Astrocyte of the hippocampus (primary cell): ENCODE data around the gene SIX4.

ENCODE experiments used
- DNase-seq: peaks from one replicate; pipeline ENCODE4 v3.0.0; 2011; ENCODE audit warnings: low read depth, low spot score

SIX4 gene

DNA sequence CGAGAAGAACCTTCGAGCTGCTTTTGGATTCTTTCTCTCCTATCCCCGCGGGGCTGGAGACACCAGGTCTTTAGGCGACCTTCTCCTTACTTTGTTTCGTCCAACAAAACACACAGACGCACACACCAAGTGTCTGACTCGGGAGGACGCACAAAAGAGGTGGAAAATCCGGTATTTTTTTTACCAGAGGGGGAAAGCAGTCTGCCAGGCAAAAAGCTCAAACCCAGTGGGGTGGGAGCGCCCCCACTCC lies 2.1 kb downstream of the SIX4 start:
- peak; percentile 57 for DNase-seq

DNA sequence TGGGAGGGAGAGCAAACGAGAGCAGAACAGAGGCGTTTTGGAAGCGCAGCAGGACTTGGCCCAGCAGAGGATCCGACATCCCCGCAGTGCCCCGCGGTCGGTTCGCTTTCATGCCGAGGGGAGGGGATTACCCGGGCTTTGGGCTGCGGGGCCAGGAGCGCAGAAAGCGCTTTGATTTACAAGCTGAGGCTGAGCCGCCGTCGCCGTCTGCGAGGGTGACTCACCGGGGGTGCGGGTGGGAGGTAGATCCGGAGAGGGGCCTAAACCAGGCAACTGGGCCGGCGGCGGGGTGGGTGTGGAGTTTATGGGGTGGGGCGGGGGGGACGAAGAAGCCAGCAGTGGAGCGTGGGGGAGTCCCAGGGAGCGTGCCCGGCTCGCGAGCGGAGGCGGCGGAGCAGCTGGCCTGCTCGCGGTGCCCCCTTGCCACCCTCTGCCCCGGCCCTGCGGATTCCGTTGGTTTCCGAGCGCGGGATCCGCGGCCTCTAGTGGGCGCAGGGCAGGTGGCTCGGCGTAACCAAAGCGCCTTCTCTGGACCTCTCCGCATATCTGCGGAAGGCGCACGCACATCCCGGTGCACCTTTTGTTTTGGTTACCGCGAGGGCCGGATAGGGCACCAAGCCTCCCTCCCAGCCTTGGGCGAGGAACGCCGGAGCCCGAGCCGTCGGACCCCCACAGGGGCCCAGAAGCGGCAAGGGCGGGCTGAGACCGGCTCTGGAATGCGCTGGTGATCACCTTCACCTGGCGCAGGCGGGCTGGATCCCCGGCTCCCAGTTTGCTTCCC lies 2.6 kb downstream of the SIX4 start:
- peak; percentile 87 for DNase-seq

DNA sequence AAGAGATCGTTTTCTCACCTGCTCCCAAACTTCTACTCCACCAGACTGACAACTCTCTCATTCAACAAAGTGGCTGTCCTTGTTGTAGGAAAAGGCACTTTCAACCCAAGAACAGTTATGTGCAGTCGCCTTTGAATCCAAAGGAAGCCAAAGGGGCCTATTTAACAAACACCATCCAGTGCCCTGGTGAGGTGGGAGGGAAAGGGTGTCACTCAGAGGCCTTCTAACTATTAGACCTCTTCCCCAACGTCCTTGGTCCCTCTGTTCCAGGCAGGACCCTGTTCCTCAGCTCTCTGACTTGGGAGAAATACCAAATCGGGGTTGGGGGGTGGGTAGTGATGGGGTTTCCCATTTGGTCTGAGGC lies 3.2 kb downstream of the SIX4 start:
- no peak for DNase-seq

GRCh38 chr14:60720391-60720790 lies 3.8 kb downstream of the SIX4 start:
- no peak for DNase-seq

DNA sequence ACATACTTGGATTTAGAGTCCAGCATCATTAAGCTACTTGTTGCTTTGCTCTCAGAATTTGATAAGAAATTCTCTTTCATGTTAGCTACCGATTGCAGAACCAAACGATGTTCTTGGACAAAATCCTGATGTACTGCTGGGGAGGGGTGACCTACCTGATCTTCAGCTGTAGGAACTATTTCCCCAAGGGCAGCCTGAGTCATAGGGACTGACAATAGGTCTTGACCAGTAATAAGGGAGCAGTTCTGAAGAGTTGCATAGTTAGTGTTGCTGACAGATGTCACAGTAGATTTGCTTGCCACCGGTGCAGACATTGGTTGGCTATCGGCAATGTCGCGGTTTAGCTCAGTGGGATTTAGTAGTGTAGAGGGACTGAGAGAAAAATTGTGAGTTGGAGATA lies 10.6 kb downstream of the SIX4 start:
- no peak for DNase-seq

- DNase-seq: no peak
Observed at GRCh38 chr14:60710494-60710893, 13.7 kb downstream of the SIX4 start.

DNA sequence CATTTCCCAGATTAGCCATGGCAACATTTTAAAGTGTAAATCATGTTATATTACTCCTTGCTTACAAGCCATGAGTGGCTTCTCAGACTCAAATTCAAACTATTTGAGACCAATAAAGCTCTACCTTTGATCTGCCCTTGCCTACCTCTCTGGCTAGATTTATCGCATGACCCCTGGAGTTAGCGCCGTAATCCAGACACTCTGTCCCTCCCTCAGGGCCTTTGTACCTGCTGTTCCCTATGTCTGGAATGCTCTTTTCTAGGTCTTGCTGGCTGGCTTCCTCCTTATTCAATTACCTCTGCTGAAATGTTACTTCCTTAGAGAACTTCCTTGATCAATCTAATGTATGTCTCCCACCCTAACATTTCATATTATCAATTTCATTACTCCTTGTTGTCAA lies 16.3 kb downstream of the SIX4 start:
- DNase-seq: no peak

DNA sequence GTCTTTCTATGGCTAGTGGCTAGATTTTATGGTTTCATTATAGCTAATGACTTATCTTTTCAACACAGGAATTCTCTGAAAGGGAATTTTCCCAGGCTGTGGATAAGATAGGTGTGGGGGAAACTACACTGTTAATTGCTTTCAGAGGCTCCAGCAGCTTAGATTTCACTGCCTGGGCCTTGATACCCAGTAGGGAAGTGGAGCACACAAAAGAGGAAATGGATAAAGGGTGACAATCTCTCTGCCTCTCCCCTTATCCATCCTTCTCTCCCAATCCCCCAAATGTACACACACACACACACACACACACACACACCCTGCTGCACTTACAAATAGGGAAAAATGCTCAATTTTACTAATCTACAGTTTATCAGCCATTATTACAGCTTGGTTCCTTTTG lies 19.1 kb downstream of the SIX4 start:
- DNase-seq: no peak

DNA sequence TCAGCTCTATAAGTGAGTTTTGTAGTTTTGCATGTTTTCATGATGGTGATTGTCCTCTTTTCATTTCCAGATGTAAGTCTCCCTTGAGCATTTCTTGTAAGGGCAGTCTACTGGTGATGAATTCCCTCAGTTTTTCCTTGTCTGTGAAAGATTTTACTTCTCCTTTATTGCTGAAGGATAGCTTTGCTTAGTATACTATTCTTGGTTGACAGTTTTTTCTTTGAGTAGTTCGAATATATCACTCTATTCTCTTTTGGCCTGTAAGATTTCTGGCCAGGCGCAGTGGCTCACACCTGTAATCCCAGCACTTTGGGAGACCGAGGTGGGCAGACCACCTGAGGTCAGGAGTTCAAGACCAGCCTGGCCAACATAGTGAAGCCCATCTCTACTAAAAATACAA lies 23.6 kb downstream of the SIX4 start:
- DNase-seq: no peak

DNA sequence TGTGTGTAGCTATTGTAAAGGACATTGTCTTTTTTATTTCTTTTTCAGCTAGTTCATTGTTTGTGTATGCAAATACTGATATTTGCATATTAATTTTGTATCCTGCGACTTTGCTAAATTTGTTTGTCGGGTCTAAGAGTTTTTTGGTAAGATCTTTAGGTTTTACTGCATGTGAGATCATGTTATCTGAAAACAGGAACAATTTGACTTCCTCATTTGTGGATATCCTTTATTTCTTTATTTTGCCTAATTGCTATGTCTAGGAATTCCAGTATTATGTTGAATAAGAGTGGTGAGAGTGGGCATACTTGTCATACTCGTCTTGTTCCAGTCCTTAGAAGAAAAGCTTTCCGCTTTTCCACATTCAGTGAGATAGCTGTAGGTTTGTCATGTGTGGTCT lies 28.8 kb downstream of the SIX4 start:
- no peak for DNase-seq

- DNase-seq: no peak
Observed at GRCh38 chr14:60691383-60692113, 32.6 kb downstream of the SIX4 start.

DNA sequence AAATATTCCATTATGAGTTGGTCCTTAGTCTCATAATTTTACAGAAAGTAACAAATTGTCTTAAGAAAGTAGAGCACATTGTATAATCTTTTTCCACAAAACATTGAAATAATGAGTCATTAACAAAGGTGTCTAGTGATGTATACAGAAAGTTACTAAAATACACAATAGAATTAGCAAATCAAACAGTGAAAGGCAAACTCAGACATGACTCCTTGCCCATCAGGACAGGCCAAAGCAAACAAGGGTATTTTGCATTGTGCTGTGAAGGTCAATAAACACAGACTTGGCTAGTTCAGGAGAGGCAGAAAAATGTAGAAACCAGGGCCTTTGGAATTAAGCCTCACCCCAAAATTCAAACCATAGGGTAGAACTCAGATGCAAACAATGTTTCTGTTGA lies 37.3 kb downstream of the SIX4 start:
- DNase-seq: no peak

DNA sequence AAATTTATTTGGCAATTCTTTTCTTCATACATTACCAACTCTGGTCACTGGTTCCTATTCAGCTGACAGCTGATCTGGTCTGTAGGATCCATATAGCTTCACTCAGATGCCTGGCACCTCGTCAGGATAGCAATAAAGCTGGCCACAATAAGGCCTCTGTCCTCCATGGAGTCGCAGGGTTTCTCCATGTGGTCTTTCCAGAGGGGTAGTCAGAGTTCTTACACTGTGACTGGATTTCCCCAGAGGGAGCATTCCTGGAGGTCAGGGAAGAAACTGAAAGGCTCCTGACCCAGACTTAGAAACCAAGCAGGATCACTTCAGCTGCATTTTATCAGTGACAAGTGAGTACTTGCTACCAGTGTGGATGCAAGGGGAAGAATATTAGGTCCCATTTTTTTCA lies 39.9 kb downstream of the SIX4 start:
- DNase-seq: no peak

GRCh38 chr14:60681271-60681670 lies 42.9 kb downstream of the SIX4 start:
- DNase-seq: no peak

DNA sequence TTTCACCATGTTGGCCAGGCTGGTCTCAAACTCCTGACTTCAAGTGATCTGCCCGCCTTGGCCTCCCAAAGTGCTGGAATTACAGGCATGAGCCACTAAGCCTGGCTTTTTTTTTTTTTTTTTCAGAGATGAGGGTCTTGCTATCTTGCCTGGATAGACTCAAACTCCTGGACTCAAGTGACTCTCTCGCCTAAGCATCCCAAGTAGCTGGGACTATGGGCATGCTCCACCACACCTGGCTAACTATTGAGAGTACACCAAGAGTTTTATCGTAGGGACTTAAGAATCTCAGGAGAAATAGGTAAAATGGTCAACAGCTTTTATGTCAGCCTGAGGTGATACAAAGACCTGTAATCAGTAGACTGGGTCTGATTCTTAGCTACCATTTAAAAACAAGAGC lies 43.6 kb downstream of the SIX4 start:
- no peak for DNase-seq

DNA sequence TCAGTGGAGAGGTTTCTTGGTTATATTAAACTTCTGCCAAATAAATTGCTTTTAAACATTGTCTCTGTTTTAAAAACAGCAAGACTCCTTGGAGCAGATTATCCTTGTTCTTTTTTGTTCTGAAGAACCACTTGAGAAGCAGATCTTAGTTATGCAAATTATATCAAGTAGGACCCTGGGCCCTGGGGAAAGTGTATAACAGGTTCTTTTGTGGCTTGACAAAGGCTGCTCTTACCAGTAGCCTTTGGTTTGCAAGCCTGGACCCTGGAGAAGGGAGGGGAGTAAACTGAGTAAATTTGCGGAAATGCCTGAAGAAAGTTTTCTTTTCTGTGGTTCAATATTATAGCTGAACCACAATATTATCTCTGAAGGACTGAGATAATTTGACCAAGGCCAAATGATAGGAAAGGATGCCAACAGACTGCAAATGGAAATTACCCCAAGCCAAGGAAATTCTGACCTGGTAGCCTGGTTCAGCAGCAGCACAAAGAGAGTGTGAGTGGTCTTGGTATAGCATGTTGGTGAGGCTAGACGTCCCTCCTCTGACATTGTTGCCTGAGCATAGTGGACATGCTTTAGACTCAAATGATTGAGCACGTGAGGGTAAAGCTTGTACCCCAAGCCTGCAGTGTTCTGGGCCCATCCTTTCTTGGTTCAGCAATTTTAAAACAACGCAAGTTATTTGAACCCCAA lies 44.4 kb downstream of the SIX4 start:
- DNase-seq: no peak

- DNase-seq: no peak
Observed at GRCh38 chr14:60677701-60678100, 46.5 kb downstream of the SIX4 start.

DNA sequence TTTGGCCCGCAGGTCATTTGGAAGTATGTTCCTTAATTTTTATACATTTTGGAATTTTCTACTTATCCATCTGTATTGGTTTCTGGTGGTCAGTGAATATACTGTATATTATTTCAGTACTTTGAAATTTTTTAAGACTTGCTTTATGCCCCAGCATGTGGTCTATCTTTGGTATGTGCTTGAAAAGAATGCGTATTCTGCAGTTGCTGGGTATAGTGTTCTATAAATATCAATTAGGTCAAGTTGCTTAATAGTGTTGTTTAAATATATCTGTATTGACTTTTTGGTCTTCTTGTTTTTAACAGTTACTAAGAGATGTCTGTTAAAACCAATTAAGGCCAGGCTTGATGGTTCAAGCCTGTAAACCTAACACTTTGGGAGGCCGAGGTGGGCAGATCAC lies 53.2 kb downstream of the SIX4 start:
- no peak for DNase-seq

GRCh38 chr14:60668431-60669112 lies 55.6 kb downstream of the SIX4 start:
- no peak for DNase-seq

DNA sequence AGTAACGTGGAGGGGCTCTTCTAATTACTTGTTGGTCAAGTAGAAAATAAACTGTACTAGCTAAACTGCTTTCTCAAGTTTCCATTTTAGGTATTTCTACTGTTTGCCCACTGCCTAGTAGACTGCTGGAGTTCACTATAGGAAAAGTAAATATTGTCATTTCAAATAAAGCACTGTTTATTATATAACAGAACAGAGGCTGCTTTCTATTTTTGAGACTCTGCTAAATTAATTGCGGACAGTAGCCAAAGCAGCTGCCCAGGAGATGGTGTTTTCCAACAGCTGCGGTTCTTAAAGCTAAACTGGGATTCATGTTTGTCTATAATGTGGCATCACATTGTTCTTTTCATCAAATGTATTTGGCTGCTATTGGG lies 59.0 kb downstream of the SIX4 start:
- DNase-seq: no peak

DNA sequence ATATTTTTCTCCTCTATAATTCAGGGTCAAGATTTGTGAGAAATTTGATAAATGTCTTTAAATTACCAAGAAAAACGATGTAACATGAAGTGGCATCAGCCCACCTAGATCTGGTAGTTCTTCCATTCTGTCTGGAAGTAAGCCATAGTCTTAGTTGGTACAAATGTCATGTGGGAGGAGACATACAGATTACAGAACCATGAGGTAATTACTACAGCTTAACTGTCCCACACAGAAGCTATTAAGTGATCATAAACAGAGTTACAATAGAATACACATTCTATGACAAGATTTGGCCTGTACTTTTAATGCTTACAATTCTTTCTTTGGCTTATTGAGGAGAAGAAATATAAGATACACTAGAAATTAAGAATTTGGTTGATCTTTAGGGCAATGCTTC lies 61.2 kb downstream of the SIX4 start:
- no peak for DNase-seq

GRCh38 chr14:60661721-60662120 lies 62.4 kb downstream of the SIX4 start:
- DNase-seq: no peak
